HG03460 (cell line): Measurements from ENCODE around the gene SERPINI1.

Experiments used
- ATAC-seq: cut with Tn5 transposase; IDR thresholded peaks from one replicate; pipeline ENCODE4 v1.9.1; 2021; ENCODE audit not compliant: unreplicated experiment

Gene SERPINI1

DNA sequence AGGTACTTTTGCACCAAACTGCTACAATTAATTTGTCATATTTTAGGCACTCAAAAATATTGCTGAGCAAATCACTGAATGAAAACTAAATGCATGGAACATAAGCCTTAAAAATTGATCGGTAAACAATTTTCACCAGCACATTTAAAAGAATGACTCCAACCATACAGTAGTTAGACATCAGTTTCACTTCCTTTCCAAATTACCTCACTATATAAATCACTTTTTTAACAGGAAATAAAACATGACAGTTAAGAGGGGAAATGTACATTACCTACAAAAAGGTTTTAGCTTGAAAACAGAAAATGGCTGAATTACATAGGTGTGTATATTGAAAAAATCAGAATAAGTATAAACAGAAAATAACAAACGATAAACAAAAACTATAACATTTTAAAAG is 108.4 kb downstream of the SERPINI1 start:
- ATAC-seq, result no peak

DNA sequence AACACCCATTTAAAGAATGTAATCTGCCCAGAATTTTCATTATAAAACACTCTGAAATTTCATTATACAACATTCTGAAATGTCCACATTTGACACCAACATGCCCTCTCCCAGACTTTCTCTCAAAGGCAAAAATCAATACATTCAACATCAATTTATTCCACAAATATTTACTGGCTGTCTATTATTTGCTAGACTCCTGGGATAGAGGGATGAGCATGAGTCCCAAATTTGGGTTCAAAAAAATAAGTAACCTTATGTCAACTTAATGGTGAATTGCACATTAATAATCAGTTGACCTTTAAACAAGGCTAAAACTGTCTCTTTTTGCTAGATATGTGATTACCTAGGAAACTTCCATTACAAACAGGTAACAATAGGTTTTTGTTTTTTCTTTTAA is 109.0 kb downstream of the SERPINI1 start:
- no peak for ATAC-seq

DNA sequence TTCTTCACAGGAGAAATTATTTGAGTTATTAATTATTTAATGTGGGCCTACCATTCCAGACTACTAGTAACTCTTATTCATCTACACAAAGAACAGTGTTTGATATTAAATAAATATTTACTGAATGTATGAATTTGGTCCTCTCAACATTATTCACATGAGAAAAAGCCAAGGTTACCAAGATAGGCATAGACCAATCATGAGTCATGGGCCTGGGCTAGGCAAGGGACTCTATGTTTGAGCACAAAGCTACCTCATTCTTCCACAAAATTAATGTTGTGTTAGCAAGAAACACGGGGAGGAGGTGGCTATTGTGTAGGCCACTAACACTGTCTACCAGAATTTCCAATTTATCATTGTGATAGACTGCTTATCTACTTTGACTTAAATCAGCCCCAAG is 115.7 kb downstream of the SERPINI1 start:
- no peak for ATAC-seq

DNA sequence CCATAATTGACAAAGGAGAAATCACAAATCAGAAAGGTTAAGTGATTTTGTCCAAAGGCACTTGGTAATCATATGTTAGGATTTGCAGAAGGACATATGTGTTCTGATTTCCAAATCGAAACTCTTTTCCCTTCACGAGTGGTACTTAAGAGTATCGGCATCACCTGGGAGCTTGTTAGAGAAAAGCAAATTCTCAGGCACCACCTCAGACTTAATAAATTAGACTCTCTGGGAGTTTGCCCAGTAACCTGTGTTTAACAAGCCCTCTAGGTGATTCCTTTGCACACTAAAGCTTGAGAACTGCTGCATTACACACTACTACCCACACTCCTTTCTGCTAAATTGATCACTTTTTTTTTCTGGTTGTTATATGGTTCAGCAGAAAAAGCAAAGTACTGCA is 116.2 kb downstream of the SERPINI1 start:
- no peak for ATAC-seq

DNA sequence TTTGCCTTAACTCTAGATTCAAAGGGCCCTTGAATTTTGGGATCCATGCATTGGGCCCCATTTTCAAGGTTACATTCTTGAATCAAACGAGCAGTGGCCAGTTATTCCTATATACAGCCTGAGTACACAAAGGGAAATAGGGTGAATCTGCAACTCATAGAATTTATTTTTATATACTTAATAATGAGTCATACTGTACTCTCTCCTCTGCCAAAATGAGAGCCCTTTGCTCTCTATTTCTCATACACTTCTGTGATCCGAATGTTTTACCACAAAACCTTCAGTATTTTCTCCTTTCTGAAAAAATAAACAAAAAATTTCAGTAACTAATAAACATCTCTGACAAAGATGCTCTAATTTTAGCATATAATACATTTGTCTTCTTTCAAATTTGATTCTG is 116.7 kb downstream of the SERPINI1 start:
- ATAC-seq, result no peak

DNA sequence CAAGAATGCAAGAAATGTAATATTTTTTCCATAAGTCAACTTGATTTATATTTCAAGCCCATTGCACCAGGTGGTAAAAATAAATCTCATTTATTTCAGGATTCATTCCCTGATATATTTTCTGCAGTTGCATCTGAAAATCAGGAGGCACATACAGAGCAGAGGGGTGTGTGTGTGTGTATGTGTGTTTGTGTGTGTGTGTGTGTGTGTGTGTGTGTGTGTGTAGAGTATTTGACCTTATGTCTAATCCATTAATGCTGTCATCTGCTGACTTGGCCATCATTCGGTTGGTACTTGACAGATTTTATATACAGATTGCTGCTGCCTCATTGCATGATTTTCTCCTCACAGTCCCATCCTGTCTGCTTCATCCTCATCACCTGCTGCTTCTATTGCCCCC is 118.5 kb downstream of the SERPINI1 start:
- ATAC-seq, result no peak

DNA sequence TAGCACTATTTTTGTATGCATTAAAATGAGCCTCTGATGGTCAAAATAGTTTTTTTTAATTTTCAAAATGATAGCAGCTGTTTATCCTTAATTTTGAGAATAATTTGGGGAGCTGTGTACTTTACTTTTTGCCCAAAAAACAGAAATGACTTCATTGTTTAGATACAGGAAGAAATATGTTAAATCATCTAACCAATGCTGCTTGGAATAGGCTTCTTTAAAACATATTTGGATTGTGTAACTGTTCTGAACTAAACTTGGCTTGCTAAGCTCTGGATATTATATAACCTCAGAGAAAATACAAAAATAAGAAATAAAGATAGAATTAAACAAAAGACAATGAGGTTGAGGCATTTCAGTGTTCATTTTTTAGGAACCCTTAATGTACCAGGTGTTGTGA is 119.3 kb downstream of the SERPINI1 start:
- no peak for ATAC-seq

DNA sequence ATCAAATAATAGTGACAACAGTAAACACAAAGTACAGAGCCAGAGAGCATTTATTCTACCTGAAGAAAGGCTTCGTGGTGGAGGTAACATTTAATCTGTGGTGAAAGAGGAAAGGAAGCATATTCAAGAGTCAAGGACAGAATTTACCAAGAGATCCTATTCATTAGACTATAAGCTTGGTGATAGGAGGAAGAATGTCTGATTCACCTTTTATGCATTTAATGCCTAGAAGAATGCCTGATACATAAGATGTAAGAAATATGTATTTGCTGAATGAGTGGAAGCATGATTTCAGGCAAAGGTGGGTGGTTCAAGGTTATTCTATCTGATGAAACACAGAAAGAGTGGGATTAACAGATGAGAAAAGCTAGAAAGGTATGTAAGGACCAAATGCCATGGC is 119.8 kb downstream of the SERPINI1 start:
- ATAC-seq, result no peak

DNA sequence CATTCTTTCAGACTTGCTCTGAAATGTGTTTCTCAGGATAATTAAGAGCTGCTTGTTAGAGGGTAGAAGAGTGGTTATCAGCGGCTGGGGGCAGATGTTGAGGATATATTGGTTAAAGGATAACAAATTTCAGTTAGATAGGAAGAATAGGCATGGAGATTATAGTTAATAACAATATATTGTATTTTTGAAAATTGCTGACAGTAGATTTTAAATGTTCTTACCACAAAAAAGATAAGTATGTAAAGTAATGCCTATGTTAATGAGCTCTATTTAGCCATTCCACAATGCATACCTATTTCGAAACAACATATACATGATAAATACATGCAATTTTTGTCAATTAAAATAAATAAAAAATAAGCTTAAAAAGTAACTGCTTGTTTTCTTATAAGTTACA is 123.3 kb downstream of the SERPINI1 start:
- ATAC-seq, result no peak

DNA sequence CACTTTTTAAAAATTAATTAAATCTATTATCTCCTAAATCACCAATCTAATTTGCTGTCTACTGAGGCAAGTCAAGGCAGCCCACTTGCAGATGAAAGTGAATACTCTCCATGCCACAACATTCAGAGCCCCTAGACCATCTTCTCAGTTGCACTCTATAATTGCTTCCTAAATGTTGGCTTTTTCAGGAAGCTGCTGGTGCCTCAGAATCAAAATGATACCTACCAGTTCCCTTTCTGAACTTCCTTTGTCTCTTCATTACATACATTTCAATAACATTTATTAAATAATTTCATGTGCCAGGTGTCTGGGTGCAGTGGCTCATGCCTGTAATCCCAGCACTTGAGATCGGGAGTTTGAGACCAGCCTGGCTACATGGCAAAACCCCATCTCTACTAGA is 124.1 kb downstream of the SERPINI1 start:
- no peak for ATAC-seq

DNA sequence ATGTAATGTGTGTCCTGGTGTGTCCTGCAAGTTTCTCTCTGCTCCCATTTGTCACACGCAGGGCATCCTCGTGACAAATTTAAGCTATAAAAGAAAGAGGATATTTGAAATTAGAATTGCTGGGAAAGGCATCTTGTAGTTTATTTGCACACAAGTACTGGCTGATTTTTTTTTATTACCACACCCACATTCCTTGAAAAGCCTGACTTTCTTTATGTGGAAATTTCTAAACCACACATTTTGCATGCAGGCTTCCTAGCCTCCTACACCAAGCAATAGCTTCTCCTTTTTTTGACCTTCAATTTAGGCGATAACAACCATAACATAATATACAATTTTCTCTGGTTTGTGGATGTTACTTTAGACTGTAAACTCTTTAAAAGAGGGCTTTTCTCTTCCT is 126.1 kb downstream of the SERPINI1 start:
- ATAC-seq, result no peak

DNA sequence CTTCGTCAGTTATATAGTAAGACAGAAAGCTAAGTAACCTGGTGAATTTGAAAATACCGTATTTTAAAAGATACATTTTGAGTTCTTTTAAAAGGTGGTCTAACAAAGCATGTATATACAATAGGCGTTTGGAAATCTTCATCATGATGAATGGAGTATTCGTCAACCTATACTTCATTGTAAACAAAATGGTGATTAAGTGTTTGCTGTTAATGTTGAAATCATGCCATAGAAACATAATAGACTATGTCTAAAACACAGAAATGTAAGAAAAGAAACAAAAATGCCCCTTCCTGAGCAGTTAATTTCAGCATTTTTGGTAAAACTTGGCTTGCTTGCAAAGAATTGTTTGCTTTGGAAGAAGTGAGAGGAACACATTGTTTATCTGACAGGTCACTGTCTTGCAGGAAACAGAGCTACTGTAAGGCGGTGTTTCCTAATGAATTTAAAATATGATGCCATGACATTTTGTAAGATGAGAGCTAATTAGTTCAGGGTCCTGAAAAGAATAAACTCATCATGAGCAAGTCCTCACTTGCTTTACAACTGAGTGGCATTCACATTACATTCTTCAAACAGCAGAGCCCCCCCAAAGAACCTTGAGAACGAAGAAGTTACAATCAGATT is 126.7 kb downstream of the SERPINI1 start:
- no peak for ATAC-seq

DNA sequence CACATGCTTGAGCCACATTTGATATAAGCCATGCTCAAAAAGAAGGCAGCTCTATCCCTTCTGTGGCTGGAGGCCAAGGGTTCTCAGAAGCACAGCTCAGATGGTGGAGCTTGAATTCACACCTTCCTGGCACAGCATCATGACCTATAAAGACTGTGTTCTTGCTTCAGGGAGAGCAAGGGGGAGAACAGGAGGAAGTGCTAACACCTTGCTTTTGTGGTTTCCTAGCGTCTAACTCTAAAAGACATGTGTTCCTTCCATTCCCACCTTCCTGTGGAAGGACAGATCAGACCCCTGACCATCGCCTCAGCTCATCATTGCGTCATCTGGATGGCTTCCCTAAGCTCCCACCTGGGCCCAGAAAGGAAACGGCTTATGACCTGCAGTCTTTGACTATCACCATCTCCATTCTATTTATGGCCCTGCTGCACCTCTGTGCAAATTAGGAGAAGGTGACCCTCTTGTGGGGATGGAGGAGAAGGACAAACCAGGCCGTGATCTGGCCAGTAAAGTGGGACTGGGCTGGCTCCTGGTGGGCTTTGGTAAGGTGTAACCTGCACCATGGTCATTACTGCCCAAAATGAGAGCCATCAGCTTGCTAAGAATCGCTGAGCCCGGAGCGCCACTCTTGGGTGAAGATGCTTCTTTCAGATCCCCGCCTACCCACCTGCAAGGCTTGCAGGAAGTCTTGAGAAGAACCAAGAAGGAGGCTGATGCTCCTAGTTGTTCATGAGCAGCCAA is 128.5 kb downstream of the SERPINI1 start:
- ATAC-seq, result no peak

DNA sequence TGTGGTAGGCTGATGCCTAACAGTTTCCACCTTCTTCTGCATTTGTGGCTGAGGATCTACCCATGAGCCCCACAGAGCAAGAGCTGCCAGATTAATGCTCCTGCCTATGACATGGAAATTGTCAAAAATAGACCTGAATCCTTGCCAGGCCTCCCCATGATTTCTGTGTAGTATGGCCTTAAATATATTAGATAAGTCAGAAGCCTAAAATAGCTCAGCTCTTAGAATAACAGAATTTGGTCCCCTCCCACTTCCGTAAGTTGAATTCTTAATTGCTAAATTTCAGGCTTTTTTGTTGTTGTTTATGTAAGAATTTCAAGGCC is 129.0 kb downstream of the SERPINI1 start:
- no peak for ATAC-seq

DNA sequence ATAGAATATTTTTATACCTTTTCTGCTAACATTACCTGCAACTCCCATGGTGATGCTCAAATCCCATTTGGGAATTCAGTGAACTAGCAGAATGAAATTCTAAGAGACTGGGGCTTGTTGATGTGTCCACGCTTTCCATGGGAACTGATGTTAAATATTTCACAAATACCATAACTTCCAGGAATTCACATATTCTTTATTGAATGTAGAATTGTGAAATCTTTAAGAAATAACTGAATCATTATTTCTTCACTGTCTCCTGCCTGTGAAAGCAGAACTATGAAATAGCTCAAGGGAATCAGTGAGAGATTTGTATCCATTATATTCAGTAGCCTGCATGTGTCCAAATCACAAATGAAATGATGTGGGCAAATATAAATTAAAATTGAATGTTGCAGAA is 130.8 kb downstream of the SERPINI1 start:
- ATAC-seq, result no peak

DNA sequence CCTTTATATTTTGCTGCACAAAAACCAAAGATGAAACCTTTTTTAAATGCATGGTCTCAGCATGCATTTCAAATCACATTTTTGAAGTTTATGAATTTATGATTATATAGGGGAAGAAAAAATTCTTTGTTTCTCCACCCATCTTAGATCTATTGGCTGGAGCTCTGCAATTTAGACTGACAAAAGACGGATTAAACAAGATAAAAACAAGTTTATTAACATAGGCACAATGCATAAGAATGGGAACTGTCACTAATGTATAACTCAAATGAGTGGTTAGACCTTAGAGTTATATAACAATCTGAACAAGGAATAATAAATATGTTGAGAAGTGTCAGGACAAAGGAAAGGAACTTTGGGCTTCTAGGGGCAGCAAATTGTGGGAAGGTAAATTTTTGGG is 132.5 kb downstream of the SERPINI1 start:
- ATAC-seq, result no peak

DNA sequence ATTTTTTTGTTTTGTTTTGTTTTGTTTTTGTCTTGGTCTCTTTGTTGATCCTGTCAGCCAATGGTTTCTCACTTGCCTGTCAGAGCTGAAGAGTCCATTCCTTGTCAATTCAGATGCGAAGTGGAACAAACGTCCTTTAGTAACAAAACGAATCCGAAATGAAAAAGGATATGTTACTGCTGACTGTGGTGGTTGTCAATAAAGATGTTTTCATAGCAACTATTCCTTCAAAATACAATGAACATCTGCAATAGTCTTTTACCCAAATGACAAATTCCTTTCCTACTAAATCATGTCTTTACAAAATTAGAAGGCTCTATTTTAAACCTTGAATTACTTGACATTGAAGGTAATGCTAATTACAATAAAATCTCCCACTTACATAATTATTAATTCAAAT is 134.7 kb downstream of the SERPINI1 start:
- no peak for ATAC-seq

DNA sequence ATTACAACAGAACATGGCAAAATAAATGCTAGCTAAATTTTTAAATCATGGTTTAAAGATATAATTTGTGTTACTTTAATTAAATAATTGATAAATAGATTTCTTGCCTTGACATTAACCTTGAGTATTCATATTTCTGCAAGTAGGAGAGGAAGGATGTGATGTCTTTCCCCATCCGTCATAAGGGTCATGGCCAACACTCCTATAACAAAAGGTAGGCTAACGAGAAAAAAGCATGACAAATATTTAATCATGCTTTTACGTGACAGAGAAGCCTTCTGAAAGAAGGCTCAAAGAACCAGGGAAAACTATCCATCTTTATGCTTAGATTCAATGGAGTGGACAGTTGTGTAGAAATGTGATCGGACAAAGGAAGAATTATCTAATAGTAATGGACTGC is 135.2 kb downstream of the SERPINI1 start:
- ATAC-seq, result no peak

DNA sequence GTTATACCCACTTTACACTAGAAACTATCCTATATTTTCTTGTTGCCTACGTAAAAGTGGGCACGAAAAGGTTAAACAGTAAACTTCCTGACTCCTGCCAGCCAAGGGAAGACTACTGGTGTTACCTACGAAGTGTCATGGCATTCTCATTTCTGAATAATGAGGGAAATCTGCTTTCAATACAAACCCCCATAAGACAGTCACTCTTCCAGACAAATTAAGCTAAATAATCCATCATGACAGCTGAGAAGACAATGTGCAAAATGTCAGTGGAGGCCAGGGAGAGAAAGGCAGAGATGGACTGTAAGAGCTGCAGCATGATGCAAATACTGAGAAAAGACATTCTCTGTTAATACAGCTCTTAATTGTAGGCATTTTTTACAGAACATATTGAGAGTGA is 136.5 kb downstream of the SERPINI1 start:
- ATAC-seq, result no peak

DNA sequence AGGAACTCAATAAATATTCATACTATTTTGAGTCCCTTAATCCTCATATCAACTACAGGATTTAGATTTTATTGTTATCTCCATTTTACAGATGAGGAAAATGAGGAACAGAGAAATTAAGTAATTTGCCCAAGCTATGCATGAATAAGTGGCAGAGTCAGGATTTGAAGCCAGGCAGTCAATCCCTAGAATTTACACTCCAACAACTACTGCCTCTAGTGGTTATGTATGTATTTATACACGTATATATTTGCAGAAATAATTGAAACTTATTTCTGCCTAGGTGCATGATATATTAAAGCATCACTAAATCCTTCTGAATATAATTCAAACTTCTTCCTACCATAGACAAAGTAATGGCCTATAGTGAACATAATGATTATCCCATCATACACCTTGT is 137.4 kb downstream of the SERPINI1 start:
- no peak for ATAC-seq

DNA sequence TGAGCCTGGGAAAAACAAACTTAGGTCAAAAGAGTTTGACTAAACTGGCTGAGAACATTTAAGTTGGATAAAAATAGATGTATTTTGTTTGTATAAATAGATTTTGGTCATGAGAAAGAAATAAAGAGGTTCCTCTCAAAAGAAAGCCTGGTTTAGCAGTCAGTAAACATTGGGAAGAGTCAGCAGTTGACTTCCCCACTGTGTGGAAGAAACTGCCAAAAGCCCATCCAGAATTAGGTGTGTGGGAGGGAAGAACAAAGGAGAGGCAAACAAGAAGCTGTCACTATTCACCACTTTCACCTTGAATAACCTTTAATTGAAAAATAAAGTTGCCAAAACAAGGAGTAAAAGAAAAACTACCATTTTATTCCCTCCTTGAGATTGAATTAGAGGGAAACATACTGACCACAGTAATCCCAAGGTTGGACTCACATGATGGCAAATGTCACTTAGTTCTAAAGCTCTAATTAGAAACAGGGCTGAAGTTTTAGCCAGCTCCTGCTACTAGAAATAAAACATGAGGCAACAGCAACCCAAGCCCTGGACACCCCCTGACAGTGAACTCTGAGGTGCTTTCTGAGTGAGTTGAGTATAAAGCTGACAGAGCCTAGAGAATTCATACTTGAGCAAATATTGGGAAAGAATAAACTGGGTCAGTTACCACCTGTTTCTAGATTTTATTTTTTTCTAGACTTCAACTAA is 139.3 kb downstream of the SERPINI1 start:
- no peak for ATAC-seq
